OCI-LY1 (cell line): ENCODE results near the gene FEM1A.
"Not testable (repeated sequence)": the region's sequence is repeated elsewhere in the genome, so short reads cannot be mapped to it uniquely, and the experiment has no call there.

Experiments used
- H2AFZ ChIP-seq: fragments of 200-600 bp; sonication (generic), shearing (Covaris generic); 2 replicates; pipeline ENCODE4 v1.6.0; 2014; ENCODE audit warnings: antibody characterized with exemption, mild to moderate bottlenecking, low read length
- H3F3A ChIP-seq: fragments of 200-600 bp; sonication (generic), shearing (Covaris generic); 2 replicates; pipeline ENCODE4 v1.6.0; 2014; ENCODE audit warnings: mild to moderate bottlenecking, antibody characterized with exemption, low read length, moderate library complexity; ENCODE audit not compliant: insufficient read depth
- H3K27ac ChIP-seq: fragments of 200-600 bp; sonication (generic); 2 replicates; pipeline ENCODE4 v1.5.1; 2014; ENCODE audit warnings: low read length, mixed run types, mild to moderate bottlenecking, low read depth; ENCODE audit not compliant: poor library complexity, severe bottlenecking
- H3K27me3 ChIP-seq: fragments of 200-600 bp; sonication (generic); 2 replicates; pipeline ENCODE4 v1.6.0; 2014; ENCODE audit warnings: antibody characterized with exemption, mild to moderate bottlenecking, low read length, moderate library complexity; ENCODE audit not compliant: insufficient read depth
- H3K36me3 ChIP-seq: fragments of 200-600 bp; sonication (generic); 2 replicates; pipeline ENCODE4 v1.6.1; 2014; ENCODE audit warnings: mild to moderate bottlenecking, antibody characterized with exemption, low read length, moderate library complexity, mixed read lengths; ENCODE audit not compliant: insufficient read depth
- H3K4me1 ChIP-seq: fragments of 200-600 bp; sonication (generic); 2 replicates; pipeline ENCODE4 v1.5.1; 2014; ENCODE audit warnings: mild to moderate bottlenecking, low read length, moderate library complexity; ENCODE audit not compliant: insufficient read depth, severe bottlenecking
- H3K4me2 ChIP-seq: fragments of 200-600 bp; sonication (generic), shearing (Covaris generic); 2 replicates; pipeline ENCODE4 v1.6.1; 2014; ENCODE audit warnings: low read length
- H3K4me3 ChIP-seq: fragments of 200-600 bp; sonication (generic); 2 replicates; pipeline ENCODE4 v1.5.1; 2014; ENCODE audit warnings: low read length, low read depth, mild to moderate bottlenecking, mixed read lengths; ENCODE audit not compliant: poor library complexity, severe bottlenecking
- H3K79me2 ChIP-seq: fragments of 200-600 bp; shearing (Covaris generic); 2 replicates; pipeline ENCODE4 v1.6.1; 2016; ENCODE audit warnings: mixed run types, low read length, mixed read lengths; ENCODE audit not compliant: insufficient read depth
- H3K9ac ChIP-seq: fragments of 200-600 bp; sonication (generic), shearing (Covaris generic); 2 replicates; pipeline ENCODE4 v1.6.1; 2014; ENCODE audit warnings: mild to moderate bottlenecking, low read length, mixed read lengths
- H3K9me2 ChIP-seq: fragments of 200-600 bp; sonication (generic), shearing (Covaris generic); 2 replicates; pipeline ENCODE4 v1.6.1; 2014; ENCODE audit warnings: low read depth, mild to moderate bottlenecking, low read length, mixed read lengths
- H3K9me3 ChIP-seq: fragments of 200-600 bp; shearing (Covaris generic); 2 replicates; pipeline ENCODE4 v1.6.1; 2014; ENCODE audit warnings: low read length, mixed read lengths
- H4K20me1 ChIP-seq: fragments of 200-600 bp; sonication (generic), shearing (Covaris generic); 2 replicates; pipeline ENCODE4 v1.6.0; 2016; ENCODE audit warnings: mild to moderate bottlenecking, low read length; ENCODE audit not compliant: insufficient read depth
- EZH2 ChIP-seq: fragments of 200-600 bp; sonication (generic), shearing (Covaris generic); IDR thresholded peaks from 2 replicates; pipeline ENCODE4 v1.8.0; 2017; ENCODE audit warnings: borderline replicate concordance, mixed run types, mild to moderate bottlenecking, antibody characterized with exemption, low read length, moderate library complexity, mixed read lengths
- TF ChIP-seq, protein P1 (sequence below): fragments of 200-600 bp; sonication (generic), shearing (Covaris generic); IDR thresholded peaks from 2 replicates; pipeline ENCODE4 v1.5.1; 2017; ENCODE audit warnings: mild to moderate bottlenecking, antibody characterized with exemption, low read length, moderate library complexity, mixed read lengths

The FEM1A gene

DNA sequence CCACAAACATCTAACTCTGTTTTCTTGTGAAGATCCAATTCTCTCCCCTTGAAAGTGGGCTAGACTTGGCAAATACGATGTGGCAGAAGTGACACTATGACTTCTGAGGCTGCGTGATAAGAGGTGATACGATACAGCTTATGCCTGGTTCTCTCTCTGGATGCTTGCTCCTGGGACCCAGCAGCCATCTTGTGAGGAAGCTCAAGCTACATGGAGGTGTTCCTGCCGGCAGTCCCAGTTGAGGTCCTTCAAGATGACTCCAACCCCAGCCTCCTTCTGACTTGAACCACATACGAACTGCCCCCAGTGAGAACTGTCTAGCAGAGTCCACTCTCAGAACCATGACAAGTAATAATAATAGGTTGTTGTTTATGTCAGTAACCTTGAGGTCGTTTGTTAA lies 10.7 kb upstream of the FEM1A start:
- no peak overlapping the region for H3K9ac ChIP-seq
- H4K20me1 ChIP-seq: no peaks in the 10 kb centered on the region
- H3K27me3 ChIP-seq: no peaks in the 10 kb centered on the region; the same call in none of the 2 replicates
- H2AFZ ChIP-seq: no peak overlapping the region
- H3F3A ChIP-seq: no peaks in the 10 kb centered on the region
- no peaks in the 10 kb centered on the region; the same call in 1 of the 2 replicates for H3K36me3 ChIP-seq
- H3K4me3 ChIP-seq: no peak overlapping the region
- no peaks in the 10 kb centered on the region for H3K79me2 ChIP-seq
- no peaks in the 10 kb centered on the region for H3K9me3 ChIP-seq
- H3K27ac ChIP-seq: no peak overlapping the region
- H3K9me2 ChIP-seq: no peaks in the 10 kb centered on the region
- TF ChIP-seq, protein P1, sequence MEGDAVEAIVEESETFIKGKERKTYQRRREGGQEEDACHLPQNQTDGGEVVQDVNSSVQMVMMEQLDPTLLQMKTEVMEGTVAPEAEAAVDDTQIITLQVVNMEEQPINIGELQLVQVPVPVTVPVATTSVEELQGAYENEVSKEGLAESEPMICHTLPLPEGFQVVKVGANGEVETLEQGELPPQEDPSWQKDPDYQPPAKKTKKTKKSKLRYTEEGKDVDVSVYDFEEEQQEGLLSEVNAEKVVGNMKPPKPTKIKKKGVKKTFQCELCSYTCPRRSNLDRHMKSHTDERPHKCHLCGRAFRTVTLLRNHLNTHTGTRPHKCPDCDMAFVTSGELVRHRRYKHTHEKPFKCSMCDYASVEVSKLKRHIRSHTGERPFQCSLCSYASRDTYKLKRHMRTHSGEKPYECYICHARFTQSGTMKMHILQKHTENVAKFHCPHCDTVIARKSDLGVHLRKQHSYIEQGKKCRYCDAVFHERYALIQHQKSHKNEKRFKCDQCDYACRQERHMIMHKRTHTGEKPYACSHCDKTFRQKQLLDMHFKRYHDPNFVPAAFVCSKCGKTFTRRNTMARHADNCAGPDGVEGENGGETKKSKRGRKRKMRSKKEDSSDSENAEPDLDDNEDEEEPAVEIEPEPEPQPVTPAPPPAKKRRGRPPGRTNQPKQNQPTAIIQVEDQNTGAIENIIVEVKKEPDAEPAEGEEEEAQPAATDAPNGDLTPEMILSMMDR: no peak
- no peak for TF ChIP-seq EZH2
- no peak overlapping the region for H3K4me2 ChIP-seq
- H3K4me1 ChIP-seq: no peaks in the 10 kb centered on the region

DNA sequence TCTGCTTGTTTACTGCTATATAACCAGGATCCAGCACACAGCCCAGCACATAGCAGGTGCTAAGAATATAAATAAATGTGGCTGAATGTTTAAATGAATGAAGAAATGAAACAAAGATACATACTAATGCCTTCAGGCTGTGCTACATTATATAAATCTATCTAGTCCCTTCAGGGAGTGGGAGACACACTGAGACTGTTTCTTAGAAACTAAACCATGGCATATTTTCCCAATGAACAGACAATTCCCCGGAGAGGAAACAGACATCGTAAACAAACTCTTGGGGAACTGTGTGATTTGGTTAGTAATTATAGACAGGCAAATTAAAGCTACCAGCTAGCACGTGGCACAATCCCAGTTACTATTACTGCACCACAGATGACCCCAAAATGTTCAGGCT lies 9.7 kb upstream of the FEM1A start:
- no peaks in the 10 kb centered on the region for H3K4me1 ChIP-seq
- H3K9ac ChIP-seq: no peak overlapping the region
- no peak overlapping the region for H3K4me3 ChIP-seq
- H2AFZ ChIP-seq: no peak overlapping the region
- no peaks in the 10 kb centered on the region; the same call in none of the 2 replicates for H3K27me3 ChIP-seq
- no peak overlapping the region for H3K4me2 ChIP-seq
- H3K9me2 ChIP-seq: no peaks in the 10 kb centered on the region
- no peaks in the 10 kb centered on the region for H3K9me3 ChIP-seq
- no peak overlapping the region for H3K27ac ChIP-seq
- H3K79me2 ChIP-seq: no peaks in the 10 kb centered on the region
- no peaks in the 10 kb centered on the region; the same call in 1 of the 2 replicates for H3K36me3 ChIP-seq
- no peaks in the 10 kb centered on the region for H4K20me1 ChIP-seq
- no peaks in the 10 kb centered on the region for H3F3A ChIP-seq
- TF ChIP-seq, protein P1: no peak
- no peak for TF ChIP-seq EZH2

DNA sequence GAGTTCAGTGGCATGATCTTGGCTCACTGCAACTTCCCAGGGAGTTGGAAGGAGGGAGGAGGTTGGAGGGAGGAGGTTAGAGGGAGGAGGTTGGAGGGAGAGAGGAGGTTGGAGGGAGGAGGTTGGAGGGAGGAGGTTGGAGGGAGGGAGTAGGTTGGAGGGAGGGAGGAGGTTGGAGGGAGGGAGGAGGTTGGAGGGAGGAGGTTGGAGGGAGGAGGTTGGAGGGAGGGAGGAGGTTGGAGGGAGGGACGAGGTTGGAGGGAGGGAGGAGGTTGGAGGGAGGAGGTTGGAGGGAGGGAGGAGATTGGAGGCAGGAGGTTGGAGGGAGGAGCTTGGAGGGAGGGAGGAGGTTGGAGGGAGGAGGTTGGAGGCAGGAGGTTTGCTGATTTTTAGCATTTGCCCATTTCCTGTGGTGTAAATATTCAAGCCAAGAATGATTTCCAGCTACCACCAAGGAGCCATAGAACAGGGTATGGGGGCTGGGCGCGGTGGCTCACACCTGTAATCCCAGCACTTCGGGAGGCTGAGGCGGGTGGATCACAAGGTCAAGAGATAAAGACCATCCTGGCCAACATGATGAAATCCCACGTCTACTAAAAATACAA lies 5.0 kb upstream of the FEM1A start:
- not testable (repeated sequence) for H3K79me2 ChIP-seq, H3K9me3 ChIP-seq, H3K9me2 ChIP-seq, H3F3A ChIP-seq, H3K36me3 ChIP-seq, H3K4me1 ChIP-seq, H2AFZ ChIP-seq, H3K27ac ChIP-seq, H3K4me3 ChIP-seq, H4K20me1 ChIP-seq, H3K27me3 ChIP-seq, H3K4me2 ChIP-seq, H3K9ac ChIP-seq

DNA sequence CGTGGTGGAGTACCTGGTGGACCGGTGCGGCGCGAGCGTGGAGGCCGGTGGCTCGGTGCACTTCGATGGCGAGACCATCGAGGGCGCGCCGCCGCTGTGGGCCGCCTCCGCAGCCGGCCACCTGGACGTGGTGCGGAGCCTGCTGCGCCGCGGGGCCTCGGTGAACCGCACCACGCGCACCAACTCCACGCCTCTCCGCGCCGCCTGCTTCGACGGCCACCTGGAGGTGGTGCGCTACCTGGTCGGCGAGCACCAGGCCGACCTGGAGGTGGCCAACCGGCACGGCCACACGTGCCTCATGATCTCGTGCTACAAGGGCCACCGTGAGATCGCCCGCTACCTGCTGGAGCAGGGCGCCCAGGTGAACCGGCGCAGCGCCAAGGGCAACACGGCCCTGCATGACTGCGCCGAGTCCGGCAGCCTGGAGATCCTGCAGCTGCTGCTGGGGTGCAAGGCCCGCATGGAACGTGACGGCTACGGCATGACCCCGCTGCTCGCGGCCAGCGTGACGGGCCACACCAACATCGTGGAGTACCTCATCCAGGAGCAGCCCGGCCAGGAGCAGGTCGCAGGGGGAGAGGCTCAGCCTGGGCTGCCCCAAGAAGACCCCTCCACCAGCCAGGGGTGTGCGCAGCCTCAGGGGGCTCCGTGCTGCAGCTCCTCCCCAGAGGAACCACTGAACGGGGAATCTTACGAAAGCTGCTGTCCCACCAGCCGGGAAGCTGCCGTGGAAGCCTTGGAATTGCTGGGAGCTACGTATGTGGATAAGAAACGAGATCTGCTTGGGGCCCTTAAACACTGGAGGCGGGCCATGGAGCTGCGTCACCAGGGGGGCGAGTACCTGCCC lies 708 bp downstream of the FEM1A start:
- Histone ChIP-seq H3K27ac (peak overlapping the region; percentile 30), H3K4me1 (peaks cover 40% of the 10 kb centered on the region), H3K4me2 (peak overlapping the region; percentile 79), H3K4me3 (peak overlapping the region; percentile 83), H3K79me2 (peaks cover 23% of the 10 kb centered on the region), H3K9ac (peak overlapping the region; percentile 94), H3K36me3 (peaks cover 46% of the 10 kb centered on the region)
- H3K9me3 ChIP-seq, H3F3A ChIP-seq, H3K9me2 ChIP-seq, H4K20me1 ChIP-seq, H3K27me3 ChIP-seq, H2AFZ ChIP-seq: not testable (repeated sequence)

DNA sequence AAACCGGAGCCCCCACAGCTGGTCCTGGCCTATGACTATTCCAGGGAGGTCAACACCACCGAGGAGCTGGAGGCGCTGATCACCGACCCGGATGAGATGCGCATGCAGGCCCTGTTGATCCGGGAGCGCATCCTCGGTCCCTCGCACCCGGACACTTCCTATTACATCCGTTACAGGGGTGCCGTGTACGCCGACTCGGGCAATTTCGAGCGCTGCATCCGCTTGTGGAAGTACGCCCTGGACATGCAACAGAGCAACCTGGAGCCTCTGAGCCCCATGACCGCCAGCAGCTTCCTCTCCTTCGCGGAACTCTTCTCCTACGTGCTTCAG lies 1.3 kb downstream of the FEM1A start:
- not testable (repeated sequence) for H3K27me3 ChIP-seq, H3F3A ChIP-seq, H3K9me2 ChIP-seq, H2AFZ ChIP-seq, H3K27ac ChIP-seq, H3K9me3 ChIP-seq, H4K20me1 ChIP-seq
- H3K4me1 ChIP-seq: peaks cover 40% of the 10 kb centered on the region
- H3K9ac ChIP-seq: peak overlapping the region; percentile 94
- H3K79me2 ChIP-seq: peaks cover 23% of the 10 kb centered on the region
- H3K4me3 ChIP-seq: peak overlapping the region; percentile 83
- peak overlapping the region; percentile 79 for H3K4me2 ChIP-seq
- H3K36me3 ChIP-seq: peaks cover 52% of the 10 kb centered on the region

DNA sequence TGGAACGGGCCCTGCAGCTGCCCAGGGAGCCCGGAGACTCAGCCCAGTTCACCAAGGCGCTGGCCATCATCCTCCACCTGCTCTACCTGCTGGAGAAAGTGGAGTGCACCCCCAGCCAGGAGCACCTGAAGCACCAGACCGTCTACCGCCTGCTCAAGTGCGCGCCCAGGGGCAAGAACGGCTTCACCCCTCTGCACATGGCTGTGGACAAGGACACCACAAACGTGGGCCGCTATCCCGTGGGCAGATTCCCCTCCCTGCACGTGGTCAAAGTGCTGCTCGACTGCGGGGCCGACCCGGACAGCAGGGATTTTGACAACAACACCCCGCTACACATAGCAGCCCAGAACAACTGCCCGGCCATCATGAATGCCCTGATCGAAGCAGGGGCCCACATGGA lies 1.7 kb downstream of the FEM1A start:
- H3K9ac ChIP-seq, H3K27me3 ChIP-seq, H4K20me1 ChIP-seq, H3K4me3 ChIP-seq, H2AFZ ChIP-seq, H3K9me3 ChIP-seq, H3K27ac ChIP-seq, H3F3A ChIP-seq, H3K9me2 ChIP-seq, H3K4me2 ChIP-seq: not testable (repeated sequence)
- H3K4me1 ChIP-seq: peaks cover 40% of the 10 kb centered on the region
- H3K79me2 ChIP-seq: peaks cover 23% of the 10 kb centered on the region
- peaks cover 52% of the 10 kb centered on the region for H3K36me3 ChIP-seq
